Smooth muscle cell of trachea (primary cell): Measurements from ENCODE around the gene RGCC. TPM values are rescaled to one million over a fixed set of nuclear protein-coding genes. Genes with fewer than 3 reads are reported as not detected.

Experiments
- total RNA-seq: library from RNA; depleted of rRNA; stranded (reverse); fragments of >200 nt; gene quantifications from 2 replicates; pipeline ENCODE4 v1.2.1, GENCODE V29; 2014

RGCC gene
- 19.8 and 26.0 TPM in 2 replicates for total RNA-seq

GRCh38 chr13:41456768-41457588 lies at the start of gene RGCC:
RGCC (plus strand) TSS chr13:41457550; CDS start chr13:41457708, 158 bp downstream.

Other genes starting within 250 kb of the RGCC start
- gene MTRF1, start 194.0 kb upstream of the RGCC start, total RNA-seq: 10.6 and 15.7 TPM in 2 replicates
- 6.6 and 14.0 TPM in 2 replicates for gene NAA16, start 146.3 kb upstream of the RGCC start, total RNA-seq